PC-9 (cell line): ENCODE measurements around the gene ITM2B.

Source experiments
- EZH2 ChIP-seq: fragments of 200-600 bp; sonication (generic); IDR thresholded peaks from 2 replicates; pipeline ENCODE4 v1.8.0; 2017; ENCODE audit warnings: antibody characterized with exemption, low read depth
- TF ChIP-seq, protein P1 (sequence below): fragments of 200-600 bp; sonication (generic); conservative IDR thresholded peaks from 2 replicates; pipeline ENCODE4 v1.6.1; 2017; ENCODE audit warnings: mixed run types, antibody characterized with exemption, mild to moderate bottlenecking, moderate library complexity

- TF ChIP-seq, protein P1, sequence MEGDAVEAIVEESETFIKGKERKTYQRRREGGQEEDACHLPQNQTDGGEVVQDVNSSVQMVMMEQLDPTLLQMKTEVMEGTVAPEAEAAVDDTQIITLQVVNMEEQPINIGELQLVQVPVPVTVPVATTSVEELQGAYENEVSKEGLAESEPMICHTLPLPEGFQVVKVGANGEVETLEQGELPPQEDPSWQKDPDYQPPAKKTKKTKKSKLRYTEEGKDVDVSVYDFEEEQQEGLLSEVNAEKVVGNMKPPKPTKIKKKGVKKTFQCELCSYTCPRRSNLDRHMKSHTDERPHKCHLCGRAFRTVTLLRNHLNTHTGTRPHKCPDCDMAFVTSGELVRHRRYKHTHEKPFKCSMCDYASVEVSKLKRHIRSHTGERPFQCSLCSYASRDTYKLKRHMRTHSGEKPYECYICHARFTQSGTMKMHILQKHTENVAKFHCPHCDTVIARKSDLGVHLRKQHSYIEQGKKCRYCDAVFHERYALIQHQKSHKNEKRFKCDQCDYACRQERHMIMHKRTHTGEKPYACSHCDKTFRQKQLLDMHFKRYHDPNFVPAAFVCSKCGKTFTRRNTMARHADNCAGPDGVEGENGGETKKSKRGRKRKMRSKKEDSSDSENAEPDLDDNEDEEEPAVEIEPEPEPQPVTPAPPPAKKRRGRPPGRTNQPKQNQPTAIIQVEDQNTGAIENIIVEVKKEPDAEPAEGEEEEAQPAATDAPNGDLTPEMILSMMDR = no peak
- TF ChIP-seq EZH2 = no peak
Observed at GRCh38 chr13:48255954-48256353, 22.9 kb downstream of the ITM2B start.
